IPS-18c (cell line): Measurements from ENCODE around the gene ASCC3.
"Not testable (repeated sequence)": the region's sequence is repeated elsewhere in the genome, so short reads cannot be mapped to it uniquely, and the experiment has no call there.

Source experiments
- H3K4me3 ChIP-seq: 2 replicates; pipeline ENCODE4 v1.7.0; 2013; ENCODE audit warnings: low read depth, mild to moderate bottlenecking, low read length, moderate library complexity; ENCODE audit not compliant: insufficient read depth
- H3K9me3 ChIP-seq: one replicate; pipeline ENCODE4 v1.6.1; 2013; ENCODE audit warnings: mild to moderate bottlenecking, low read length, moderate library complexity; ENCODE audit not compliant: control insufficient read depth, insufficient read depth

ASCC3 gene

DNA sequence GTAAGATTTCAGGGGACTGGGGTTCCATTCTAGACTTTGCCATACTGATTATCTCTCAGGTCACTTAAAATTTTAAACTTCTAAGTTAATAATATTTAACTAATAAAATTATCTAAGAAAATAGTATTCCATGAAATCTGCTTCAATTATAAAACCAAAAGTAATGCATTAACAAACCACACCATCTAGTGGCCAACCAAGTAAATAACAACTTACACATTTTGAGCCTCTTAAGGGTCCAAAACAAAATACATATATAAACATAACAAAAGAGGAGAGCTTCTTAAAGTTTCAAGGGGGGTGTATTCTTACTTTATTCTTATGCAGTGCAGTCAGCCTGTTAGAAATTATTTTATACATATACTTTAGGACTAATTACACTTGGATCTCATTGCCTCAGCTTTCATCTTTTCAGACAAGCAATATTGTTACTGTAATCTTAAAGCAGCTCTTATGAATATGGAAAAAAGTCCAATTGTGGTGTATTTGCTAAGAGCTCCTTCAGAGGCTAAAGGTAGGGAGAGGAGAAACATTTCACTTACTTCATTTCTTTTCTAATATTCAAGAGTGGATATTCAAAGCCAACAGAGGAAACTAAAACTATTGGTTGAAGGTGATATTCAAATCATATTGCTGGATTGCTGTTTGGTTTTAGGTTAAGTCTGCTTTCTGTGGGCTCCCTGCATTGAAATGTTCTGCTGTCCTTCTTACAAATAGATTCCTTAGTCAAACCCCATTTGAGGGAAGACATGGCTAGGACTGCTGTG, 216.7 kb downstream of the ASCC3 start:
- no peak overlapping the region for H3K4me3 ChIP-seq
- H3K9me3 ChIP-seq = no peaks in the 10 kb centered on the region

DNA sequence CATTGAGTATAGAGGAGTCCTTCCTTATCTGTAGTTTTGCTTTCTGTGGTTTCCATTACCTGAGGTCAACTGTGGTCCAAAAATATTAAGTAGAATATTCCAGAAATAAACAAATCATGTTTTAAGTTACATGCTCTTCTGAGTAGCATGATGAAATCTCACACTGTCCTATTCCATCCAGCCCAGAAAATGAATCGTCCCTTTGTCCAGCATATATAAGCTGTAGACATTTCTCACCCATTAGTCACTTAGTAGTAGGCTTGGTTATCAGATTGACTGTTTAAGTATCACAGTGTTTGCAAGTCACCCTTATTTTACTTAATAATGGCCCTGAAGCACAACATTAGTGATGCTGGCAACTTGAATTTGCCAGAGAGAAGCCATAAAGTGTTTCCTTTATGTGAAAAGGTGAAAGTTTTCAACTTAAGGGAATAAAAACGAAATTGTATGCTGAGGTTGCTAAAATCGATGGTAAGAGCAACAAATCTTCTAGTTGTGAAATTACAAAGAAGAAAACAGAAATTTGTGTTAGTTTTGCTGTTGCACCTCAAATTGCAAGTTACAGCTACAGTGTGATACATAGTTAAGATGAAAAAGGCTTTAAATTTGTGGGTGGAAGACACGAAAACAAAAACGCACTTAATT, 217.8 kb downstream of the ASCC3 start:
- Histone ChIP-seq H3K9me3 (no peaks in the 10 kb centered on the region), H3K4me3 (no peak overlapping the region)

DNA sequence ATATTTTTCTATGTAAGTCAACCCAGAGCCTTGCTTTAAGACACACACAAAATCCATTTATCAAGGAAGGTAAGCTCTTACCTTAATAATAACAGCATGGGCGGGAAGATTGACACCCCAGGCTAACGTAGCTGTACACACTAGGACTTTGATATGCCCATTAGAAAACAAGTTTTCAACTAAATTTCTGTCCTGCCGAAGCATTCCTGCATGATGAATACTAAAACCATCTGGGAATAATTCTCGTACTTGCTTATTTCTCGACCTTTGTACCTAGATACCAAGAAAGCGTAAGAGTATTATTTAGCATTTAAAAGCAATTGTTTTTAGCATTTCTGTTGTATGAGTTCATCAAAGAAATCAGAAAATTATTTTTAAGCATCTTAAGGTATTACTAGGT, 218.9 kb downstream of the ASCC3 start:
- H3K9me3 ChIP-seq = no peaks in the 10 kb centered on the region
- H3K4me3 ChIP-seq = no peak overlapping the region

- Histone ChIP-seq H3K4me3 (no peak overlapping the region), H3K9me3 (no peaks in the 10 kb centered on the region)
Observed at GRCh38 chr6:100658486-100658885, 222.6 kb downstream of the ASCC3 start.

DNA sequence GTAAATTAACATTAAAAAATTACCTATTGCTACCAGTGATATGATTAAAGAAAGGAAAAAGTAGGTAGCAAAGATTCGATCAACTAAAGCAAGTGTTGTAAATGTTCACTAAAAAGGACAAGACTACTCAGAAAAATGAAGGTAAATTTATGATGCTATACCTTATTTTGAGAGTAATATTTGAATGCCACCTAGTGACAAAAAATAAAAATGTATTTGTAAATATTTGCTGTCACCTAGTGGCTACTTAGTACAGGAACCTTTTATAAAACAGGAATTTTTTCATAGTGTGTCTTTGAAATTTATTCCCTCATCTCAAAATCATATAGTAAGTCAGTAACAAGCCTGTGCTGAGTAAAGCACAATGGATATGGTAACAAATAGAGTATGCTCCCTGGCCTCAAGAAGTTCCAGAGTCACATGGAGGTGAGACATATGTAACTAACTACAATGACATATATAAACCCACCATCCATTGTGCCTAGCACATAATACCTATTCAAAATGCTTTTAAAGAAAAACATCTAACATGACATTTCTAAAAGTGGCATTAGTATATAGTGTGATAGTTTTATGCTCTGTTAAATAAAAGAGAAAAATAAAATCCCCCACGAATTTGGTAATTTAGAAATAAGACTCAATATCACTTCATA, 223.3 kb downstream of the ASCC3 start:
- Histone ChIP-seq H3K4me3 (no peak overlapping the region), H3K9me3 (no peaks in the 10 kb centered on the region)

DNA sequence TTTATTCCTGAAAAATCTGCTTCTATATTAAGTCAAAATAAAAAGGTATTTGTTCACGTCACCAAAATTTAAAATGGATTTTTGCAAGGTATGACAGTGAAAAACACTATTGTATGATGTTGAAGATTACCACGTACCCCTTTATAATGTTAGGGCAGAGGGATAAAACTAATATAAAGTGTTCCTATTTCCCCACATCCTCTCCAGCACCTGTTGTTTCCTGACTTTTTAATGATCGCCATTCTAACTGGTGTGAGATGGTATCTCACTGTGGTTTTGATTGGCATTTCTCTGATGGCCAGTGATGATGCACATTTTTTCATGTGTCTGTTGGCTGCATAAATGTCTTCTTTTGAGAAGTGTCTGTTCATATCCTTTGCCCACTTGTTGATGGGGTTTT, 240.0 kb downstream of the ASCC3 start:
- not testable (repeated sequence) for H3K9me3 ChIP-seq, H3K4me3 ChIP-seq

DNA sequence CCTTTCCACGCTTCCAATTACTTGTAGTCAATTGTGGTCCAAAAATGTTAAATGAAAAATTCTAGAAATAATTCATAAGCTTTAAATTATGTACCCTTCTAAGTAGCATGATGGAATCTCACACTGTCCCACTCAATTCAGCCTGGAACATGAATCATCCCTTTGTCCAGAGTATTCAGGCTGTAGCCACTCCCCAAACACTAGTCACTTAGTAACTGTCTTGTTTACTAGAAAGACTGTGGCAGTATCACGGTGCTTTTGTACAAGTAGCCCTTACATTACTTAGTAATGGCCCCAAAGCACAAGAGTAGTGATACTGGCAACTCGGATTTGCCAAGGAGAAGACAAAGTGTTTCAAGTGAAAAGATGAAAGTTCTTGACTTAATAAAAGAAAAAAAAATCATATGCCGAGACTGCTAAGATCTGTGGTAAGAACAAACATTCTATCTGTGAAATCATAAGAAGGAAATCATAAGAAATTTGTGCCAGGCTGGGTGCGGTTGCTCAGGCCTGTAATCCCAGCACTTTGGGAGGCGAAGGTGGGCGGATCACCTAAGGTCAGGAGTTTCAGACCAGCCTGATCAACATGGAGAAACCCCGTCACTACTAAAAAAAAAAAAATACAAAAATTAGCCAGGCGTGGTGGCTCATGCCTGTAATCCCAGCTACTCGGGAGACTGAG, 247.9 kb downstream of the ASCC3 start:
- H3K4me3 ChIP-seq = no peak overlapping the region
- no peaks in the 10 kb centered on the region for H3K9me3 ChIP-seq

- no peaks in the 10 kb centered on the region for H3K9me3 ChIP-seq
- H3K4me3 ChIP-seq = no peak overlapping the region
Observed at GRCh38 chr6:100630536-100630935, 250.6 kb downstream of the ASCC3 start.

- H3K4me3 ChIP-seq = no peak overlapping the region
Observed at GRCh38 chr6:100627911-100628758, 253.0 kb downstream of the ASCC3 start.

GRCh38 chr6:100626721-100627120, 254.4 kb downstream of the ASCC3 start:
- no peak overlapping the region for H3K4me3 ChIP-seq
- H3K9me3 ChIP-seq = no peaks in the 10 kb centered on the region

More at GRCh38 chr6:100627911-100628758, 253.0 kb downstream of the ASCC3 start:
- no peaks in the 10 kb centered on the region for H3K9me3 ChIP-seq

- Histone ChIP-seq H3K9me3 (no peaks in the 10 kb centered on the region), H3K4me3 (no peak overlapping the region)
Observed at GRCh38 chr6:100622907-100623692, 258.0 kb downstream of the ASCC3 start.

- no peaks in the 10 kb centered on the region for H3K9me3 ChIP-seq
- no peak overlapping the region for H3K4me3 ChIP-seq
Observed at GRCh38 chr6:100620085-100620840, 260.9 kb downstream of the ASCC3 start.

DNA sequence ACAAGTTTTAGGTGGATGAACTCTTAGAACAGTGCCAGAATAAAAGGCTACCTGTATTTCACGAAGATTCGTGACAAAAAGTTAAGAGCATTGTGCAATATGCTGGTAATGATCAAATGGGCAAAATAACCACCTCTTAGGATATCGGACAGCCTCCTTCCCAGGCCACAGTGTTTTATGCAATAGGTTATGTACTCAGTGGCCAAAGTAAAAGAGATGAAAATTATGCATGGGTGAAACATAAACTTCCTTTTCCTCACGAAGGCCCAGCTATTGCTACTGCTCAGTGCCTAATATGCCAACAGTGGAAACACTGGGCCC, 262.8 kb downstream of the ASCC3 start:
- no peak overlapping the region for H3K4me3 ChIP-seq
- no peaks in the 10 kb centered on the region for H3K9me3 ChIP-seq

DNA sequence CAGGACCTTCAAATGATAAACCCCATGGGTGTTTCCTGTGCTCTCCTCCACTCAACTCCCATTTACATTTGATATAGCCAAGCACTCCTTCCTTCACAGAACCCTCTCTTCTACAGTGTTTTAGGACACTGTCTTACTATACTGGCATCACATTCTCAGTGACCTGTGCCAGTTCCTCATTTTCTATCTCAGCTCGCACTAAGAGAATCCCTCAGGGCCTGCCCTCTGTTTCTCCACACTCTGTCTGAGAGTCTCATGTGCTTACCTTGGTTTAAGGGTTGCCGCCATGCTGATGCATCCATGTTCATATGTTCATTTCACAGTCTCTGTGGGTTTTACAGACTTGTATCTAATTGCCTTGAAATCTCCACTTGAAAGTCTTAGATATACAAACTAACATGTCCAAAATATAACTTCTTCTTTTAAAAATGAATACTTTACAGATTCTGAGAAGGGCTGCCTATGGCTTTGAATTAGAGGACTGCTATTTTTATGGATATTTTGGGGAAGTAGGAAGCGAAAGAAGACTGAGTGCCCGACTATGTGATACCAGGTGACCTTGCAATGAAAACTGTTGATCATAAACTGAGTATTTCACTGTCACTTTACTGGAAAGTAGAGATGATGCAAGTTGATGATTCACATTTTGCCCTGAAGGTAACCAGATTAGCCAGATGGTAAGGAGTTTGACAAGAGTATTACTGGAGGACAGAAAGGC, 263.3 kb downstream of the ASCC3 start:
- Histone ChIP-seq H3K9me3 (no peaks in the 10 kb centered on the region), H3K4me3 (no peak overlapping the region)

- no peak overlapping the region for H3K4me3 ChIP-seq
- H3K9me3 ChIP-seq = no peaks in the 10 kb centered on the region
Observed at GRCh38 chr6:100614933-100615332, 266.2 kb downstream of the ASCC3 start.
